Adrenal gland (tissue), 12 donors: Measurements from ENCODE around the gene SMTNL1. TPM values are rescaled to one million over a fixed set of nuclear protein-coding genes. Genes with fewer than 3 reads are reported as not detected.

Experiments used
- DNase-seq, 7 donors: peaks; one replicate each; pipeline ENCODE4 v3.0.0-alpha.2; 2019 to 2020
- H3K27ac ChIP-seq, 5 donors: fragments of 200-600 bp; sonication (generic) in 4 of 5; 1 replicate in 3 of 5; 2 replicates in 2 of 5; pipeline versions ENCODE4 v1.5.1 to v1.8.0; 2016 to 2020; ENCODE audit warnings: mild to moderate bottlenecking in 1 of 5
- H3K27me3 ChIP-seq: fragments of 200-600 bp; 2 replicates; pipeline ENCODE4 v1.8.0; 2021
- H3K36me3 ChIP-seq, 2 donors: fragments of 200-600 bp; replicated peaks in 1 of 2; 1 replicate in 1 of 2; 2 replicates in 1 of 2; pipeline versions ENCODE4 v1.5.1 to v1.8.0; 2018 to 2022
- H3K4me1 ChIP-seq, 2 donors: fragments of 200-600 bp; replicated peaks in 1 of 2; 1 replicate in 1 of 2; 2 replicates in 1 of 2; pipeline versions ENCODE4 v1.5.1 to v1.8.0; 2018 to 2021
- H3K4me3 ChIP-seq, 4 donors: fragments of 200-600 bp; sonication (generic) in 3 of 4; one replicate each; pipeline ENCODE4 v1.5.1; 2016 to 2018
- H3K9me3 ChIP-seq, 3 donors: fragments of 200-600 bp; sonication (generic) in 1 of 3; replicated peaks in 1 of 3; 1 replicate in 2 of 3; 2 replicates in 1 of 3; pipeline versions ENCODE4 v1.5.1 to v1.8.0; 2016 to 2021
- CTCF ChIP-seq, 6 experiments: fragments of 450-650 bp in 4 of 6; fragments of 200-600 bp in 2 of 6; sonication (generic) in 1 of 6; IDR thresholded peaks; 1 replicate in 5 of 6; 2 replicates in 1 of 6; pipeline versions ENCODE4 v1.5.1 to v1.8.0; 2016 to 2021; ENCODE audit warnings: antibody characterized with exemption in 6 of 6, mild to moderate bottlenecking in 2 of 6, moderate library complexity in 1 of 6
- POLR2A ChIP-seq, 2 donors: fragments of 450-650 bp; IDR thresholded peaks; one replicate each; pipeline ENCODE4 v1.6.1; 2017; ENCODE audit warnings: antibody characterized with exemption in 2 of 2, mild to moderate bottlenecking in 2 of 2, moderate library complexity in 1 of 2
- WGBS, 4 donors: extraction: QIAGEN DNeasy Blood & Tissue Kit in 2 of 4; methylation state at CpG; one replicate each; pipeline versions ENCODE4 v1.1.5 to v1.1.7; 2013 to 2017; 5-methylcytosine and 5-hydroxymethylcytosine counted together
- intact Hi-C, 2 donors: fragments of 100-400 bp; cut with DNase I; formaldehyde crosslinking; loops; one replicate each; pipeline versions ENCODE4 v1.14.1 to v1.15.0; 2022 to 2023
- polyA plus RNA-seq, 3 donors: library from polyadenylated mRNA; stranded (reverse); fragments of 200-250 nt in 2 of 3; fragments of 350-450 nt in 1 of 3; fragmentation: Illumina TruSeq in 1 of 3; extraction: RNeasy Lipid Tissue Mini Kit (QIAGEN cat#74804) in 1 of 3; gene quantifications; one replicate each; pipeline ENCODE4 v1.2.3, GENCODE V29; 2013 to 2014
- total RNA-seq, 9 donors: library from RNA; depleted of rRNA in 4 of 9; stranded (reverse); fragments of >200 nt in 4 of 9; fragments of 120-200 nt in 1 of 9; fragmentation: NEBNext Ultra II Directional in 1 of 9; extraction: Animal tissue kit (Norgen Biotek cat#: 25700) in 1 of 9; gene quantifications; one replicate each; pipeline versions ENCODE4 v1.1.0 to v1.2.4, GENCODE V29; 2013 to 2023
- donor health status: healthy with polysubstance abuse.
- donor health status: Bipolar disorder and iron deficiency.
- donor health status: DM: yes; HTN: yes; CAD: no.
- donor health status: DM: no; HTN: no; CAD: no.
- donor health status: DM: no; HTN: no; CAD: no.
- donor health status: DM: yes; HTN: yes; CAD: no.

SMTNL1 gene
- total and polyA plus RNA-seq, 12 donors: 0.30 TPM; not detected in 11

DNA sequence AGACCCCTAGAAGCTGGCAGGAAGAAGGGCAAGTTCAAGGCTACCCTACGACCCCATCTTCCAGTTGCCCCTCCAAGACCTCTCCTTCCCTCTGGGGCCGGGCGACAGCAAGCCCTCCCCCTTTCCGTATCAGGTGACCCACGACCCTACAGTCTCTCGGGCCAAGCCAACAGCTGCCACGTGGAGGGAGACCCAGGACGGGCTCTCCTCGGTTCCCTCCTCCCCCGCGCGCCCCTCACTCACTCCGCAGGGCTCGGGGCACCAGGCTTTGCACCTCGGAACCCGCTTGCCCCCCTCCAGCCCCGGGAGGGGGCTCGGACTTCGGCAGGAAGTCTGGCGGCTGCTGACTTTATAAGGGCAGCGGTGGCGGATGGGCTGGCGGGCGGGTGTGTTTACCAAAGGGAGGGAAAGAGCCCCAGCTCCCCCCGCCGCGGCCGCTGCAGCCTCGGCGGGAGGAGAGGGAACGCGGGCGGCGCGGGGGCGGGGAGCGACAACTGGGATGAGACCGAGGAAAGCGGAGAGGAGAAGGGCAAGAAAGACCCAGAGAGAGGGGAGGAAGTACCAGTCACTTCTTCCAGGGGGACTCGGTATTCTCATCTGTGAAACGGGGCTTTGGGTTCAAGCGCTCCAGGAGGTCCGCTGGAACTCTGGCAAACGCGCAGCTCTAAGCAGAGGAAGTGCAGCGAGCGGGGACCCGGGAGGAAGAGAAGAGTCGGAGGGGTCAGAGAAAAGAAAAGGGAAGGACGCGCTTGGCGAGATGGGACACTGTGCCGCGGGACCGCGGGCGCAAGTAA lies 22.7 kb upstream of the SMTNL1 start:
- no peaks in the 10 kb centered on the region for H3K27me3 ChIP-seq
- peak overlapping the region in 3 of 5 donors; percentile 4 to 54 (median 27) for H3K27ac ChIP-seq
- H3K4me1 ChIP-seq: peaks cover 7 to 14% of the 10 kb centered on the region in 2 donors
- TF ChIP-seq POLR2A (IDR thresholded peaks at IDR 0.05) (no peak), CTCF (IDR thresholded peaks at IDR 0.05) (no peak)
- 0 to 1% (median 0%) methylated on average over 43 to 57 of the region's 57 CpGs for WGBS, 4 donors
- intact Hi-C loops: no loop called here
- no peaks in the 10 kb centered on the region for H3K9me3 ChIP-seq
- peak overlapping the region; percentile 36 to 96 (median 80) for H3K4me3 ChIP-seq
- peak; percentile 40 to 65 (median 54) for DNase-seq
- no peaks in the 10 kb centered on the region for H3K36me3 ChIP-seq

DNA sequence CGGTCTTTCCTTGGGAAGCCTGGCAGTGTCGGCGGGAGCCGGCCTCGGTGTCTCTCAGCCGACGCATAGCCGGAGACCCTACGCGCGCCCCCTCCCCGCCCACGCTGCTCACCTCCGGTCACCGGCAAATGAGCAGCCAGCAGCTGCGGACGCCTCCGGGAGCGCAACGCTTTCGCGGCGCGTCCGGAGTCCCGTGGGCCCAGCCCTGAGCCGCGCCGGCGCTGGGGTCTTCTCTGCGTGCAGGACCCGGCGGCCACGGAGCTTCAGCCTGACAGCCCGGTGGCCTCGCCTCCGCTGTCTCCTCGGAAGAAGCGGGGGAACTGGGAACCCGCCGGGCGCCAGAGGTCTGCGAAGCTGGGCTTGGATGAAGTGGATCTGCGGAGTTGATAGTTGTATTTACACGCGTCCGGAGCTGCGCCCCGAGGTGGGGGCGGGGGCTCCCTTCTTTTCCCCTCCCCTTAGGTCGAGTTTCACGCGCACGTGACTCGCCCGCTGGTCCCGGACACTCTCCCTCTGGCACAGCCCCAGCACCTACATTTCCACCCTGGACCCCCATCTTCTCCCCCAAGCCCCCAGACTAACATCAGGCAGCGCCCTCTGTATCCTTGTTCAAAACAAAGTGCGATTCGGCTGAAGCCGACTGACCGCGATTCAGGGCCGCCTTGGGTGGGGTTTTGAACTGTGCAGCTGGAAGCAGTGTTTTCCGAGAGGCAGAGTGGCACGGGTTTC lies 21.9 kb upstream of the SMTNL1 start, which contains the start of gene SLC43A1:
TSS of gene SLC43A1 (minus strand) at position 371 of the 729 bp plus-strand sequence. CDS start 1,591 bp downstream, outside the sequence.
- intact Hi-C loops: no loop called here
- peak within 1 kb of the TSS in 3 of 5 donors; percentile 4 to 54 (median 27) for H3K27ac ChIP-seq
- no peaks in the 10 kb centered on the region for H3K36me3 ChIP-seq
- peak within 1 kb of the TSS; percentile 36 to 96 (median 80) for H3K4me3 ChIP-seq
- WGBS, 4 donors: 0% methylated on average over 8 to 66 of the region's 66 CpGs
- H3K9me3 ChIP-seq: no peaks in the 10 kb centered on the region
- peak in 1 of 2 donors; percentile 45 for TF ChIP-seq POLR2A (IDR thresholded peaks at IDR 0.05)
- no peak for TF ChIP-seq CTCF (IDR thresholded peaks at IDR 0.05)
- peak; percentile 57 to 70 (median 65) for DNase-seq
- H3K27me3 ChIP-seq: no peaks in the 10 kb centered on the region
- H3K4me1 ChIP-seq: peaks cover 7 to 14% of the 10 kb centered on the region in 2 donors

DNA sequence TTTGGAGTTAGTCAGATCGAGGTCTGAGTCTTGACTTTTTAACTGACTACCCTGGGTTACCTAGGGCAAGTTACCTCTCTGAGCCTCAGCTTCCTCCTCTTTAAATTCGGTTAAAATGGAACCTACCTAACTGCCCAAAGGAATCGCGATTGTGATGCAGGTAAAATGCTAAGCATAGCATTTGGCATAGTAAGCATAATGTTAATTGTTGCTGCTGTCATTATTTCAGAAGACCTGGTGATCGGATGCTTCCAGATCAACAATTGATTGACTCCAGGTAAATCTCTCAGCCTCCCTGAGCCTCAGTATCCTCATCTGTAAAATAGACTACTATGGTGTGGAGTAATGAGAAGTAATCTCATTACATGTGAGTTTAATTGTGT lies 21.3 kb upstream of the SMTNL1 start:
- H3K4me3 ChIP-seq: peak overlapping the region in 1 of 4 donors; percentile 96
- no peaks in the 10 kb centered on the region for H3K27me3 ChIP-seq
- no peaks in the 10 kb centered on the region for H3K9me3 ChIP-seq
- 9 to 19% (median 15%) methylated on average over 5 of the region's 5 CpGs for WGBS, 4 donors
- intact Hi-C loops: no loop called here
- TF ChIP-seq POLR2A (IDR thresholded peaks at IDR 0.05) (no peak), CTCF (IDR thresholded peaks at IDR 0.05) (no peak)
- no peak overlapping the region for H3K27ac ChIP-seq
- H3K36me3 ChIP-seq: no peaks in the 10 kb centered on the region
- DNase-seq: no peak
- H3K4me1 ChIP-seq: peaks cover 7 to 14% of the 10 kb centered on the region in 2 donors

DNA sequence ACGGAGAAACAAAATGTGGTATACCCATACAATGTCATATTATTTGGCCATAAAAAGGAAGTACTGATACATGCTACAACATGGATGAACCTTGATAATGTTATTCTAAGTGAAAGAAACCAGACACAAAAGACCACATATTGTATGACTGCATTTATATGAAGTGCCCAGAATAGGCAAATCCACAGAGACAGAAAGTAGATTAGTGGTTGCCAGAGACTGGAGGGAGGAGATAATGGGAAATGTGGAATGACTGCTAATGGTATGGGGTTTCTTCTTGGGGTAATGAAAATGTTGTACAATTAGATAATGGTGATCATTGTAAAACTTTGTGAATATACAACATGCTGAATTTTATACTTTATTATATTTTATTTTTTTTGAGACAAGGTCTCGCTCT lies 16.3 kb upstream of the SMTNL1 start:
- no peak overlapping the region for H3K4me3 ChIP-seq
- H3K27ac ChIP-seq: no peak overlapping the region
- no peaks in the 10 kb centered on the region for H3K27me3 ChIP-seq
- intact Hi-C loops: loop anchor here in 1 of 2 donors (10.0 kb wide), 1 partner anchor 166 kb away; no protein-coding TSS in a partner anchor
- WGBS, 4 donors: 86 to 95% (median 90%) methylated on average over 2 of the region's 2 CpGs
- no peak for TF ChIP-seq CTCF (IDR thresholded peaks at IDR 0.05)
- no peak for TF ChIP-seq POLR2A (IDR thresholded peaks at IDR 0.05)
- no peaks in the 10 kb centered on the region for H3K36me3 ChIP-seq
- H3K9me3 ChIP-seq: no peaks in the 10 kb centered on the region
- H3K4me1 ChIP-seq: peaks cover 0 to 1% of the 10 kb centered on the region in 2 donors
- DNase-seq: no peak
